SK-N-SH (cell line): ENCODE measurements around the gene SPATA31D3.

Experiments
- CHD2 ChIP-seq: fragments of 150-350 bp; IDR thresholded peaks from 2 replicates; pipeline ENCODE4 v1.6.1; 2018; ENCODE audit warnings: low read length; ENCODE audit not compliant: partially characterized antibody
- EP300 ChIP-seq, 2 experiments: IDR thresholded peaks; 2 replicates each; pipeline versions ENCODE4 v1.4.0 to v1.6.1; 2012; ENCODE audit warnings: borderline replicate concordance in 1 of 2, low read depth in 1 of 2, low read length in 1 of 2
- EZH2phosphoT487 ChIP-seq: fragments of 200-600 bp; sonication (generic); IDR thresholded peaks from 2 replicates; pipeline ENCODE4 v1.6.1; 2017; ENCODE audit warnings: low read depth, mixed run types, mild to moderate bottlenecking, antibody characterized with exemption, moderate library complexity, borderline replicate concordance
- FOXM1 ChIP-seq: IDR thresholded peaks from 2 replicates; pipeline ENCODE4 v1.4.0; 2012; ENCODE audit warnings: low read depth, mild to moderate bottlenecking
- NRF1 ChIP-seq: IDR thresholded peaks from 2 replicates; pipeline ENCODE4 v1.6.1; 2012; ENCODE audit warnings: low read depth, mild to moderate bottlenecking, low read length
- PBX3 ChIP-seq: IDR thresholded peaks from 2 replicates; pipeline ENCODE4; 2012
- POLR2AphosphoS5 ChIP-seq: IDR thresholded peaks from 2 replicates; pipeline ENCODE4 v1.6.1; 2012; ENCODE audit warnings: low read depth, low read length
- RAD21 ChIP-seq: IDR thresholded peaks from 2 replicates; pipeline ENCODE4 v1.6.1; 2012; ENCODE audit warnings: mild to moderate bottlenecking, low read length
- RXRA ChIP-seq: IDR thresholded peaks from 2 replicates; pipeline ENCODE4 v1.4.0; 2012; ENCODE audit warnings: low read depth, mild to moderate bottlenecking, borderline replicate concordance
- TF ChIP-seq, protein P1 (sequence below): fragments of 200-600 bp; sonication (generic); IDR thresholded peaks from 2 replicates; pipeline ENCODE4 v1.6.1; 2017; ENCODE audit warnings: antibody characterized with exemption, mild to moderate bottlenecking, moderate library complexity
- TF ChIP-seq, protein P2 (sequence below): IDR thresholded peaks from 2 replicates; pipeline ENCODE4 v1.4.0; 2012; ENCODE audit warnings: low read depth

GRCh38 chr9:81898851-81899250 is 44.4 kb upstream of the SPATA31D3 start:
- no peak for TF ChIP-seq EZH2phosphoT487
- TF ChIP-seq, protein P1, sequence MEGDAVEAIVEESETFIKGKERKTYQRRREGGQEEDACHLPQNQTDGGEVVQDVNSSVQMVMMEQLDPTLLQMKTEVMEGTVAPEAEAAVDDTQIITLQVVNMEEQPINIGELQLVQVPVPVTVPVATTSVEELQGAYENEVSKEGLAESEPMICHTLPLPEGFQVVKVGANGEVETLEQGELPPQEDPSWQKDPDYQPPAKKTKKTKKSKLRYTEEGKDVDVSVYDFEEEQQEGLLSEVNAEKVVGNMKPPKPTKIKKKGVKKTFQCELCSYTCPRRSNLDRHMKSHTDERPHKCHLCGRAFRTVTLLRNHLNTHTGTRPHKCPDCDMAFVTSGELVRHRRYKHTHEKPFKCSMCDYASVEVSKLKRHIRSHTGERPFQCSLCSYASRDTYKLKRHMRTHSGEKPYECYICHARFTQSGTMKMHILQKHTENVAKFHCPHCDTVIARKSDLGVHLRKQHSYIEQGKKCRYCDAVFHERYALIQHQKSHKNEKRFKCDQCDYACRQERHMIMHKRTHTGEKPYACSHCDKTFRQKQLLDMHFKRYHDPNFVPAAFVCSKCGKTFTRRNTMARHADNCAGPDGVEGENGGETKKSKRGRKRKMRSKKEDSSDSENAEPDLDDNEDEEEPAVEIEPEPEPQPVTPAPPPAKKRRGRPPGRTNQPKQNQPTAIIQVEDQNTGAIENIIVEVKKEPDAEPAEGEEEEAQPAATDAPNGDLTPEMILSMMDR, result no peak
- no peak for TF ChIP-seq RAD21
- TF ChIP-seq POLR2AphosphoS5, result no peak
- TF ChIP-seq EP300 (IDR thresholded peaks at IDR 0.05; ENCODE audit: borderline replicate concordance in 1 of 2, low read depth in 1 of 2, low read length in 1 of 2), result no peak
- TF ChIP-seq, protein P2, sequence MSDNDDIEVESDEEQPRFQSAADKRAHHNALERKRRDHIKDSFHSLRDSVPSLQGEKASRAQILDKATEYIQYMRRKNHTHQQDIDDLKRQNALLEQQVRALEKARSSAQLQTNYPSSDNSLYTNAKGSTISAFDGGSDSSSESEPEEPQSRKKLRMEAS, result no peak
- TF ChIP-seq PBX3, result no peak
- no peak for TF ChIP-seq FOXM1
- no peak for TF ChIP-seq CHD2
- no peak for TF ChIP-seq NRF1
- TF ChIP-seq RXRA, result no peak
